ENCODE measurements around the gene PSORS1C1.

GRCh38 chr6:31158140-31158862 lies 43.7 kb downstream of the PSORS1C1 start, which contains the start of gene TCF19:
- TF ChIP-seq, protein P1, sequence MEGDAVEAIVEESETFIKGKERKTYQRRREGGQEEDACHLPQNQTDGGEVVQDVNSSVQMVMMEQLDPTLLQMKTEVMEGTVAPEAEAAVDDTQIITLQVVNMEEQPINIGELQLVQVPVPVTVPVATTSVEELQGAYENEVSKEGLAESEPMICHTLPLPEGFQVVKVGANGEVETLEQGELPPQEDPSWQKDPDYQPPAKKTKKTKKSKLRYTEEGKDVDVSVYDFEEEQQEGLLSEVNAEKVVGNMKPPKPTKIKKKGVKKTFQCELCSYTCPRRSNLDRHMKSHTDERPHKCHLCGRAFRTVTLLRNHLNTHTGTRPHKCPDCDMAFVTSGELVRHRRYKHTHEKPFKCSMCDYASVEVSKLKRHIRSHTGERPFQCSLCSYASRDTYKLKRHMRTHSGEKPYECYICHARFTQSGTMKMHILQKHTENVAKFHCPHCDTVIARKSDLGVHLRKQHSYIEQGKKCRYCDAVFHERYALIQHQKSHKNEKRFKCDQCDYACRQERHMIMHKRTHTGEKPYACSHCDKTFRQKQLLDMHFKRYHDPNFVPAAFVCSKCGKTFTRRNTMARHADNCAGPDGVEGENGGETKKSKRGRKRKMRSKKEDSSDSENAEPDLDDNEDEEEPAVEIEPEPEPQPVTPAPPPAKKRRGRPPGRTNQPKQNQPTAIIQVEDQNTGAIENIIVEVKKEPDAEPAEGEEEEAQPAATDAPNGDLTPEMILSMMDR (IDR thresholded peaks at IDR 0.05; ENCODE audit: poor library complexity, severe bottlenecking), result no peak
- TF ChIP-seq POLR2AphosphoS5 (IDR thresholded peaks at IDR 0.05), result peak; percentile 52
- TF ChIP-seq, protein P2, sequence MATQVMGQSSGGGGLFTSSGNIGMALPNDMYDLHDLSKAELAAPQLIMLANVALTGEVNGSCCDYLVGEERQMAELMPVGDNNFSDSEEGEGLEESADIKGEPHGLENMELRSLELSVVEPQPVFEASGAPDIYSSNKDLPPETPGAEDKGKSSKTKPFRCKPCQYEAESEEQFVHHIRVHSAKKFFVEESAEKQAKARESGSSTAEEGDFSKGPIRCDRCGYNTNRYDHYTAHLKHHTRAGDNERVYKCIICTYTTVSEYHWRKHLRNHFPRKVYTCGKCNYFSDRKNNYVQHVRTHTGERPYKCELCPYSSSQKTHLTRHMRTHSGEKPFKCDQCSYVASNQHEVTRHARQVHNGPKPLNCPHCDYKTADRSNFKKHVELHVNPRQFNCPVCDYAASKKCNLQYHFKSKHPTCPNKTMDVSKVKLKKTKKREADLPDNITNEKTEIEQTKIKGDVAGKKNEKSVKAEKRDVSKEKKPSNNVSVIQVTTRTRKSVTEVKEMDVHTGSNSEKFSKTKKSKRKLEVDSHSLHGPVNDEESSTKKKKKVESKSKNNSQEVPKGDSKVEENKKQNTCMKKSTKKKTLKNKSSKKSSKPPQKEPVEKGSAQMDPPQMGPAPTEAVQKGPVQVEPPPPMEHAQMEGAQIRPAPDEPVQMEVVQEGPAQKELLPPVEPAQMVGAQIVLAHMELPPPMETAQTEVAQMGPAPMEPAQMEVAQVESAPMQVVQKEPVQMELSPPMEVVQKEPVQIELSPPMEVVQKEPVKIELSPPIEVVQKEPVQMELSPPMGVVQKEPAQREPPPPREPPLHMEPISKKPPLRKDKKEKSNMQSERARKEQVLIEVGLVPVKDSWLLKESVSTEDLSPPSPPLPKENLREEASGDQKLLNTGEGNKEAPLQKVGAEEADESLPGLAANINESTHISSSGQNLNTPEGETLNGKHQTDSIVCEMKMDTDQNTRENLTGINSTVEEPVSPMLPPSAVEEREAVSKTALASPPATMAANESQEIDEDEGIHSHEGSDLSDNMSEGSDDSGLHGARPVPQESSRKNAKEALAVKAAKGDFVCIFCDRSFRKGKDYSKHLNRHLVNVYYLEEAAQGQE (IDR thresholded peaks at IDR 0.05; ENCODE audit: borderline replicate concordance), result no peak
- no peak for TF ChIP-seq RAD21 (conservative IDR thresholded peaks at IDR 0.05)
